ENCODE data around the gene APEX2. TPM values are rescaled to one million over a fixed set of nuclear protein-coding genes. Genes with fewer than 3 reads are reported as not detected.

The APEX2 gene
- total RNA-seq, 6 experiments from 2014 or later: 4.9 to 12.5 (median 8.6) TPM

GRCh38 chrX:55014897-55015299 lies 14.7 kb downstream of the APEX2 start:
- Histone ChIP-seq H3K9me3 (no peaks in the 10 kb centered on the region), H3K27ac (no peak overlapping the region), H3K4me3 (no peak overlapping the region), H3K36me3 (no peaks in the 10 kb centered on the region), H3K27me3 (no peaks in the 10 kb centered on the region), H3K4me1 (no peaks in the 10 kb centered on the region)
- intact Hi-C loops (cut with DNase I): no loop called here
- ATAC-seq (no peak), DNase-seq (no peak)
- WGBS (ENCODE audit: insufficient coverage, low coverage, low lambda C conversion rate, missing lambda C conversion rate): 60% methylated on average over 1 of the region's 4 CpGs
- no peak for TF ChIP-seq POLR2A (IDR thresholded peaks at IDR 0.05)
- no peak for TF ChIP-seq CTCF (IDR thresholded peaks at IDR 0.05)

GRCh38 chrX:55026143-55026542 lies 26.0 kb downstream of the APEX2 start:
- DNase-seq: no peak
- peak in 1 of 4 donors; percentile 25 for ATAC-seq
- H3K27ac ChIP-seq: no peak overlapping the region
- H3K4me3 ChIP-seq: no peak overlapping the region
- intact Hi-C loops (cut with DNase I): no loop called here
- TF ChIP-seq POLR2A (IDR thresholded peaks at IDR 0.05): no peak
- TF ChIP-seq CTCF (IDR thresholded peaks at IDR 0.05): no peak
- no peaks in the 10 kb centered on the region for H3K36me3 ChIP-seq
- no peaks in the 10 kb centered on the region for H3K4me1 ChIP-seq
- no peaks in the 10 kb centered on the region for H3K27me3 ChIP-seq
- no peaks in the 10 kb centered on the region for H3K9me3 ChIP-seq

- no peak for TF ChIP-seq POLR2A (IDR thresholded peaks at IDR 0.05)
- TF ChIP-seq CTCF (IDR thresholded peaks at IDR 0.05): no peak
- H3K27me3 ChIP-seq: no peaks in the 10 kb centered on the region
- no peaks in the 10 kb centered on the region for H3K9me3 ChIP-seq
- no peak for ATAC-seq
- no peaks in the 10 kb centered on the region for H3K4me1 ChIP-seq
- no peak overlapping the region for H3K27ac ChIP-seq
- 26% methylated on average over 2 of the region's 2 CpGs for WGBS (ENCODE audit: insufficient coverage, low coverage, low lambda C conversion rate, missing lambda C conversion rate)
- no peak overlapping the region for H3K4me3 ChIP-seq
- intact Hi-C loops (cut with DNase I): no loop called here
- H3K36me3 ChIP-seq: no peaks in the 10 kb centered on the region
- DNase-seq: no peak
These were observed 26.7 kb downstream of the APEX2 start for GRCh38 chrX:55026840-55027239.

GRCh38 chrX:55028040-55028439 lies 27.9 kb downstream of the APEX2 start:
- Histone ChIP-seq H3K36me3 (no peaks in the 10 kb centered on the region), H3K4me3 (no peak overlapping the region), H3K27me3 (no peaks in the 10 kb centered on the region), H3K9me3 (no peaks in the 10 kb centered on the region), H3K27ac (no peak overlapping the region), H3K4me1 (peaks cover 0 to 7% (median 0%) of the 10 kb centered on the region in 4 donors)
- DNase-seq (no peak), ATAC-seq (no peak)
- intact Hi-C loops (cut with DNase I): no loop called here
- TF ChIP-seq CTCF (IDR thresholded peaks at IDR 0.05) (no peak), POLR2A (IDR thresholded peaks at IDR 0.05) (no peak)
- WGBS (ENCODE audit: insufficient coverage, low coverage, low lambda C conversion rate, missing lambda C conversion rate): 31% methylated on average over 4 of the region's 4 CpGs

GRCh38 chrX:55028611-55029010 lies 28.4 kb downstream of the APEX2 start:
- Histone ChIP-seq H3K27me3 (no peaks in the 10 kb centered on the region), H3K9me3 (no peaks in the 10 kb centered on the region), H3K36me3 (no peaks in the 10 kb centered on the region), H3K4me3 (no peak overlapping the region), H3K4me1 (peaks cover 0 to 9% (median 0%) of the 10 kb centered on the region in 4 donors), H3K27ac (no peak overlapping the region)
- no peak for TF ChIP-seq CTCF (IDR thresholded peaks at IDR 0.05)
- TF ChIP-seq POLR2A (IDR thresholded peaks at IDR 0.05): no peak
- no peak for DNase-seq
- intact Hi-C loops (cut with DNase I): no loop called here
- no peak for ATAC-seq
